WTC11 (cell line): ENCODE results near the gene SLC1A3.

Source experiments
- ATF2 ChIP-seq: sonication (generic); formaldehyde crosslinking; IDR thresholded peaks from 2 replicates; pipeline ENCODE4 v1.8.1; 2022; ENCODE audit warnings: low read depth, missing genetic modification reagents, borderline replicate concordance
- JUN ChIP-seq: sonication (generic); formaldehyde crosslinking; IDR thresholded peaks from 2 replicates; pipeline ENCODE4 v1.8.0; 2023; ENCODE audit warnings: mild to moderate bottlenecking, missing genetic modification reagents
- MAX ChIP-seq: sonication (generic); formaldehyde crosslinking; IDR thresholded peaks from 2 replicates; pipeline ENCODE4 v1.8.0; 2022; ENCODE audit warnings: mild to moderate bottlenecking, missing genetic modification reagents
- NFYB ChIP-seq: sonication (generic); formaldehyde crosslinking; conservative IDR thresholded peaks from 2 replicates; pipeline ENCODE4 v1.8.0; 2022; ENCODE audit warnings: low read depth, missing genetic modification reagents
- TCF7 ChIP-seq: sonication (generic); formaldehyde crosslinking; IDR thresholded peaks from 2 replicates; pipeline ENCODE4 v1.8.0; 2022; ENCODE audit warnings: mild to moderate bottlenecking, low read depth, missing genetic modification reagents, moderate library complexity
- TEAD4 ChIP-seq: sonication (generic); formaldehyde crosslinking; IDR thresholded peaks from 2 replicates; pipeline ENCODE4 v1.8.0; 2022; ENCODE audit warnings: mild to moderate bottlenecking, missing genetic modification reagents
- USF2 ChIP-seq: sonication (generic); formaldehyde crosslinking; IDR thresholded peaks from 2 replicates; pipeline ENCODE4 v1.8.1; 2023; ENCODE audit warnings: mild to moderate bottlenecking, missing genetic modification reagents, moderate library complexity
- ZNF263 ChIP-seq: sonication (generic); formaldehyde crosslinking; IDR thresholded peaks from 2 replicates; pipeline ENCODE4 v1.8.1; 2022; ENCODE audit warnings: low read depth, mild to moderate bottlenecking, moderate library complexity, missing genetic modification reagents
- ZNF423 ChIP-seq: fragments of 250-450 bp; sonication (Bioruptor Pico); IDR thresholded peaks from 2 replicates; pipeline ENCODE4 v2.1.2; 2022; ENCODE audit warnings: mild to moderate bottlenecking, moderate library complexity
- ZSCAN18 ChIP-seq: fragments of 250-450 bp; sonication (Bioruptor Pico); IDR thresholded peaks from 2 replicates; pipeline ENCODE4 v2.1.2; 2022; ENCODE audit warnings: mild to moderate bottlenecking, moderate library complexity
- TF ChIP-seq, protein P1 (sequence below): sonication (generic); formaldehyde crosslinking; IDR thresholded peaks from 2 replicates; pipeline ENCODE4 v1.8.1; 2022; ENCODE audit warnings: low read depth, mild to moderate bottlenecking, moderate library complexity, missing genetic modification reagents, borderline replicate concordance
- TF ChIP-seq, protein P2 (sequence below): fragments of 200-600 bp; IDR thresholded peaks from 2 replicates; pipeline ENCODE4 v1.8.0; 2022; ENCODE audit warnings: antibody characterized with exemption

DNA sequence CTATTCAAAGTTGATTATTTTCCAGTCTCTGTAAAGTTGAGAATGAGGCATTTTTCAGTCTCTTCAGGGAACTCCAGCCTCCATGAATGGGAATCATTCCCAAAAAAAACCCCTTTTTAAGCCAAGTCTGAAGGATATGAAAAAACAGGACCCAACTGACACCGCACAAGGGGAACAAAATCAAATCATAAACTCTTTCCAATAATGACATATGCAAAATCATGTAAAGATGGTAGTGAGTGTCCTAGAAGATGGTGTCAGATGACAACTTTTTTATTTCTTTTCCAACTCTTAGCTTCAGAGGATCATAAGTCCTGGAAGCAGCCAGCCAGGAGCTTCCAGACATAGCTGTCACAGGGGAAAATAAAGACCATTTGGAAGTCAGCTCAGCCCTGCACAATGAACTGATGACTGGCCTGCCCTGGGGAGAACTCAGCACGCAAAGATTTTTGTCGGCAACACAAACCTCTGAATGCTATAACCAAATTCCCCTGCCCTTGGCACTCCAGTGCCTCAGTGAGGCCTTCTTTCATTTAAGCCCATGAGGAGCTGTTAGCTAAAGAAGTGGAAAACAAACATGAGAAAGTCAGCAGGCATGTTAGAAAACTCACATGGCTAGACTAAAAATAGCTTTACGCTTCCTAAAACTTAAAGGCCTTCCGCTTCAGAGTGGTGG is 85.4 kb downstream of the SLC1A3 start:
- TF ChIP-seq, protein P1, sequence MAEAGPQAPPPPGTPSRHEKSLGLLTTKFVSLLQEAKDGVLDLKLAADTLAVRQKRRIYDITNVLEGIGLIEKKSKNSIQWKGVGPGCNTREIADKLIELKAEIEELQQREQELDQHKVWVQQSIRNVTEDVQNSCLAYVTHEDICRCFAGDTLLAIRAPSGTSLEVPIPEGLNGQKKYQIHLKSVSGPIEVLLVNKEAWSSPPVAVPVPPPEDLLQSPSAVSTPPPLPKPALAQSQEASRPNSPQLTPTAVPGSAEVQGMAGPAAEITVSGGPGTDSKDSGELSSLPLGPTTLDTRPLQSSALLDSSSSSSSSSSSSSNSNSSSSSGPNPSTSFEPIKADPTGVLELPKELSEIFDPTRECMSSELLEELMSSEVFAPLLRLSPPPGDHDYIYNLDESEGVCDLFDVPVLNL (CRISPR knock-in tag) = no peak
- TF ChIP-seq NFYB (no peak), ZNF423 (no peak), ZNF263 (CRISPR knock-in tag) (no peak), TEAD4 (CRISPR knock-in tag) (no peak), MAX (CRISPR knock-in tag) (no peak), USF2 (CRISPR knock-in tag) (no peak), TCF7 (CRISPR knock-in tag) (no peak), ATF2 (CRISPR knock-in tag) (no peak), JUN (CRISPR knock-in tag) (no peak), ZSCAN18 (CRISPR knock-in tag) (no peak)
- TF ChIP-seq, protein P2, sequence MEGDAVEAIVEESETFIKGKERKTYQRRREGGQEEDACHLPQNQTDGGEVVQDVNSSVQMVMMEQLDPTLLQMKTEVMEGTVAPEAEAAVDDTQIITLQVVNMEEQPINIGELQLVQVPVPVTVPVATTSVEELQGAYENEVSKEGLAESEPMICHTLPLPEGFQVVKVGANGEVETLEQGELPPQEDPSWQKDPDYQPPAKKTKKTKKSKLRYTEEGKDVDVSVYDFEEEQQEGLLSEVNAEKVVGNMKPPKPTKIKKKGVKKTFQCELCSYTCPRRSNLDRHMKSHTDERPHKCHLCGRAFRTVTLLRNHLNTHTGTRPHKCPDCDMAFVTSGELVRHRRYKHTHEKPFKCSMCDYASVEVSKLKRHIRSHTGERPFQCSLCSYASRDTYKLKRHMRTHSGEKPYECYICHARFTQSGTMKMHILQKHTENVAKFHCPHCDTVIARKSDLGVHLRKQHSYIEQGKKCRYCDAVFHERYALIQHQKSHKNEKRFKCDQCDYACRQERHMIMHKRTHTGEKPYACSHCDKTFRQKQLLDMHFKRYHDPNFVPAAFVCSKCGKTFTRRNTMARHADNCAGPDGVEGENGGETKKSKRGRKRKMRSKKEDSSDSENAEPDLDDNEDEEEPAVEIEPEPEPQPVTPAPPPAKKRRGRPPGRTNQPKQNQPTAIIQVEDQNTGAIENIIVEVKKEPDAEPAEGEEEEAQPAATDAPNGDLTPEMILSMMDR = no peak
